NK-92 (cell line): ENCODE results near the gene DISP2.

Experiments used
- DNase-seq: peaks from one replicate; lab custom pipeline; 2025; ENCODE audit not compliant: unreplicated experiment; lab: John Stamatoyannopoulos, UW

The DISP2 gene

GRCh38 chr15:40340740-40341400 is 17.1 kb upstream of the DISP2 start, which contains the start of gene CCDC9B:
Gene CCDC9B (minus strand): TSS chr15:40340939. CDS start chr15:40340819, 120 bp downstream.
- no peak for DNase-seq

GRCh38 chr15:40342416-40343320 is 15.4 kb upstream of the DISP2 start:
- DNase-seq = no peak

- DNase-seq = no peak
Observed at GRCh38 chr15:40343512-40343911, 14.5 kb upstream of the DISP2 start.

- no peak for DNase-seq
Observed at GRCh38 chr15:40344217-40344616, 13.8 kb upstream of the DISP2 start.

- no peak for DNase-seq
Observed at GRCh38 chr15:40344631-40345120, 13.3 kb upstream of the DISP2 start.

- no peak for DNase-seq
Observed at GRCh38 chr15:40345225-40345866, 12.7 kb upstream of the DISP2 start.

- DNase-seq = no peak
Observed at GRCh38 chr15:40345867-40346578, 12.0 kb upstream of the DISP2 start.

GRCh38 chr15:40346579-40347558 is 11.2 kb upstream of the DISP2 start:
- DNase-seq = no peak

GRCh38 chr15:40347559-40348473 is 10.2 kb upstream of the DISP2 start:
- DNase-seq = no peak

GRCh38 chr15:40348474-40348870 is 9.5 kb upstream of the DISP2 start:
- no peak for DNase-seq

- no peak for DNase-seq
Observed at GRCh38 chr15:40349163-40349562, 8.9 kb upstream of the DISP2 start.

- no peak for DNase-seq
Observed at GRCh38 chr15:40352281-40352901, 5.6 kb upstream of the DISP2 start.

- no peak for DNase-seq
Observed at GRCh38 chr15:40353697-40354096, 4.3 kb upstream of the DISP2 start.

- DNase-seq = no peak
Observed at GRCh38 chr15:40354408-40355171, 3.4 kb upstream of the DISP2 start.

- no peak for DNase-seq
Observed at GRCh38 chr15:40355976-40356585, 1.9 kb upstream of the DISP2 start.

- DNase-seq = no peak
Observed at GRCh38 chr15:40357246-40357645, 773 bp upstream of the DISP2 start.
